Measurements from ENCODE around the gene ZACN.

ZACN gene

GRCh38 chr17:76089680-76090516 lies 10.9 kb downstream of the ZACN start:
- Histone ChIP-seq H3K36me3 (replicated peaks; ENCODE audit: insufficient read depth, low read length) (no peaks in the 10 kb centered on the region), H3K4me2 (ENCODE audit: low read depth, low read length) (no peak overlapping the region), H3F3A (ENCODE audit: insufficient read depth, low read length) (no peaks in the 10 kb centered on the region)

GRCh38 chr17:76090517-76091129 lies 11.6 kb downstream of the ZACN start:
- Histone ChIP-seq H2AFZ (ENCODE audit: low read length) (no peak overlapping the region), H3K9me2 (replicated peaks; ENCODE audit: insufficient read depth, low read length) (no peaks in the 10 kb centered on the region), H3K79me2 (ENCODE audit: low read length) (no peaks in the 10 kb centered on the region), H3K9ac (ENCODE audit: low read length) (no peak overlapping the region), H3F3A (ENCODE audit: insufficient read depth, low read length) (no peaks in the 10 kb centered on the region), H3K4me3 (ENCODE audit: low read length) (no peak overlapping the region), H3K27ac (ENCODE audit: low read length) (no peak overlapping the region), H3K4me1 (ENCODE audit: low read length) (no peaks in the 10 kb centered on the region), H3K36me3 (replicated peaks; ENCODE audit: insufficient read depth, low read length) (no peaks in the 10 kb centered on the region), H3K27me3 (replicated peaks; ENCODE audit: insufficient read depth, low read length) (no peaks in the 10 kb centered on the region), H3K9me3 (replicated peaks; ENCODE audit: insufficient read depth, low read length) (no peaks in the 10 kb centered on the region), H4K20me1 (ENCODE audit: insufficient read depth, low read length) (no peaks in the 10 kb centered on the region), H3K4me2 (ENCODE audit: low read depth, low read length) (no peak overlapping the region)
- DNase-seq: no peak
- TF ChIP-seq CTCF (IDR thresholded peaks at IDR 0.05; ENCODE audit: low read length): no peak
- TF ChIP-seq EZH2 (optimal IDR thresholded peaks at IDR 0.05; ENCODE audit: low read depth, low read length): no peak
- no peak for TF ChIP-seq EZH2phosphoT487 (IDR thresholded peaks at IDR 0.05; ENCODE audit: low read length)

More at GRCh38 chr17:76089680-76090516, 10.9 kb downstream of the ZACN start:
- Histone ChIP-seq H3K4me3 (ENCODE audit: low read length) (no peak overlapping the region), H2AFZ (ENCODE audit: low read length) (no peak overlapping the region), H3K4me1 (ENCODE audit: low read length) (no peaks in the 10 kb centered on the region), H3K9ac (ENCODE audit: low read length) (no peak overlapping the region), H3K9me2 (replicated peaks; ENCODE audit: insufficient read depth, low read length) (no peaks in the 10 kb centered on the region), H3K27me3 (replicated peaks; ENCODE audit: insufficient read depth, low read length) (no peaks in the 10 kb centered on the region), H3K27ac (ENCODE audit: low read length) (no peak overlapping the region), H3K9me3 (replicated peaks; ENCODE audit: insufficient read depth, low read length) (no peaks in the 10 kb centered on the region), H4K20me1 (ENCODE audit: insufficient read depth, low read length) (no peaks in the 10 kb centered on the region), H3K79me2 (ENCODE audit: low read length) (no peaks in the 10 kb centered on the region)
- no peak for DNase-seq
- TF ChIP-seq EZH2phosphoT487 (IDR thresholded peaks at IDR 0.05; ENCODE audit: low read length): no peak
- no peak for TF ChIP-seq EZH2 (optimal IDR thresholded peaks at IDR 0.05; ENCODE audit: low read depth, low read length)
- no peak for TF ChIP-seq CTCF (IDR thresholded peaks at IDR 0.05; ENCODE audit: low read length)

GRCh38 chr17:76091526-76092286 lies 12.7 kb downstream of the ZACN start:
- Histone ChIP-seq H3K79me2 (ENCODE audit: low read length) (no peaks in the 10 kb centered on the region), H3K9ac (ENCODE audit: low read length) (no peak overlapping the region), H3K27me3 (replicated peaks; ENCODE audit: insufficient read depth, low read length) (no peaks in the 10 kb centered on the region), H3K36me3 (replicated peaks; ENCODE audit: insufficient read depth, low read length) (no peaks in the 10 kb centered on the region), H3K4me3 (ENCODE audit: low read length) (no peak overlapping the region), H3K4me2 (ENCODE audit: low read depth, low read length) (no peak overlapping the region), H4K20me1 (ENCODE audit: insufficient read depth, low read length) (no peaks in the 10 kb centered on the region), H3F3A (ENCODE audit: insufficient read depth, low read length) (no peaks in the 10 kb centered on the region), H3K27ac (ENCODE audit: low read length) (no peak overlapping the region), H2AFZ (ENCODE audit: low read length) (no peak overlapping the region), H3K9me3 (replicated peaks; ENCODE audit: insufficient read depth, low read length) (no peaks in the 10 kb centered on the region), H3K4me1 (ENCODE audit: low read length) (no peaks in the 10 kb centered on the region), H3K9me2 (replicated peaks; ENCODE audit: insufficient read depth, low read length) (no peaks in the 10 kb centered on the region)
- no peak for TF ChIP-seq CTCF (IDR thresholded peaks at IDR 0.05; ENCODE audit: low read length)
- no peak for TF ChIP-seq EZH2phosphoT487 (IDR thresholded peaks at IDR 0.05; ENCODE audit: low read length)
- no peak for TF ChIP-seq EZH2 (optimal IDR thresholded peaks at IDR 0.05; ENCODE audit: low read depth, low read length)
- DNase-seq: no peak

Measured in MM.1S (cell line).